ENCODE measurements around the gene NUP54. TPM values are rescaled to one million over a fixed set of nuclear protein-coding genes. Genes with fewer than 3 reads are reported as not detected.

Gene NUP54
- total and polyA plus RNA-seq, 4 donors: 19.8 to 57.6 (median 28.3) TPM

GRCh38 chr4:76179398-76180318, 31.5 kb upstream of the NUP54 start:
- Histone ChIP-seq H3K9me3 (ENCODE audit: control insufficient read depth in 4 of 4, insufficient read depth in 3 of 4, low read length in 3 of 4) (no peaks in the 10 kb centered on the region), H3K27ac (ENCODE audit: low read depth in 1 of 2, low read length in 1 of 2) (no peak overlapping the region), H3K9ac (ENCODE audit: insufficient read depth in 1 of 2, low read length in 2 of 2) (no peak overlapping the region), H3K36me3 (ENCODE audit: control insufficient read depth in 4 of 4, insufficient read depth in 4 of 4, low read length in 4 of 4) (peaks cover 7 to 32% (median 13%) of the 10 kb centered on the region in 4 donors), H3K4me3 (no peak overlapping the region), H3K27me3 (ENCODE audit: control insufficient read depth in 3 of 3, insufficient read depth in 3 of 3, low read length in 2 of 3) (no peaks in the 10 kb centered on the region), H3K4me1 (ENCODE audit: control insufficient read depth in 5 of 5, insufficient read depth in 5 of 5, low read length in 5 of 5) (no peaks in the 10 kb centered on the region)
- DNase-seq (peak; percentile 80 to 88 (median 81)), ATAC-seq (ENCODE audit: insufficient read depth, low FRiP score) (peak; percentile 84)
- WGBS, 2 donors: 61 to 63% methylated on average over 11 of the region's 11 CpGs
- TF ChIP-seq CTCF (IDR thresholded peaks at IDR 0.05; ENCODE audit: control extremely low read depth, extremely low read depth): peak; percentile 73

DNA sequence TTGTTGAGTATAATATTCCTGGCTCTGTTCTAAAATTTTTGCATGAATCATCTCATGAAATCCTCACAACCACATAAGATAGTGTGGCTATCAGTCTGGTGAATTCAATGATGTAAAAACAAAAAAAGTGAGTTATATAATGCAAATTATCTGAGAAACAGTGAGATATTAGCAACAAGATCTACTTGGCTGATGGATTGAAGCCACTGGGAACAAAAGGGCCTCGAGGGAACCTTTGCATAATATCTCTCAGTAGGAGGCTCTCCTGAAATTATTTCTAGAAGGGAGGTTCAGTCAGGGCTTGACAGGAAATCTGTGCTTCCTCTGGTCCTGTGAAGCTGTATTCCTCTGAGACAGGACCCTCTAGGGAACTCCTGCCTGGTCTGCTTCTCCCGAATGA, 30.1 kb upstream of the NUP54 start:
- H3K36me3 ChIP-seq (ENCODE audit: control insufficient read depth in 4 of 4, insufficient read depth in 4 of 4, low read length in 4 of 4): peaks cover 13 to 45% (median 22%) of the 10 kb centered on the region in 4 donors
- ATAC-seq (ENCODE audit: insufficient read depth, low FRiP score) (no peak), DNase-seq (no peak)
- no peak overlapping the region for H3K9ac ChIP-seq (ENCODE audit: insufficient read depth in 1 of 2, low read length in 2 of 2)
- no peaks in the 10 kb centered on the region for H3K4me1 ChIP-seq (ENCODE audit: control insufficient read depth in 5 of 5, insufficient read depth in 5 of 5, low read length in 5 of 5)
- no peak overlapping the region for H3K4me3 ChIP-seq
- no peak overlapping the region for H3K27ac ChIP-seq (ENCODE audit: low read depth in 1 of 2, low read length in 1 of 2)
- 48 to 63% methylated on average over 2 of the region's 2 CpGs for WGBS, 2 donors
- no peaks in the 10 kb centered on the region for H3K9me3 ChIP-seq (ENCODE audit: control insufficient read depth in 4 of 4, insufficient read depth in 3 of 4, low read length in 3 of 4)
- H3K27me3 ChIP-seq (ENCODE audit: control insufficient read depth in 3 of 3, insufficient read depth in 3 of 3, low read length in 2 of 3): no peaks in the 10 kb centered on the region
- no peak for TF ChIP-seq CTCF (IDR thresholded peaks at IDR 0.05; ENCODE audit: control extremely low read depth, extremely low read depth)

- Histone ChIP-seq H3K4me3 (no peak overlapping the region), H3K4me1 (ENCODE audit: control insufficient read depth in 5 of 5, insufficient read depth in 5 of 5, low read length in 5 of 5) (no peaks in the 10 kb centered on the region), H3K27me3 (ENCODE audit: control insufficient read depth in 3 of 3, insufficient read depth in 3 of 3, low read length in 2 of 3) (no peaks in the 10 kb centered on the region), H3K9me3 (ENCODE audit: control insufficient read depth in 4 of 4, insufficient read depth in 3 of 4, low read length in 3 of 4) (no peaks in the 10 kb centered on the region), H3K9ac (ENCODE audit: insufficient read depth in 1 of 2, low read length in 2 of 2) (no peak overlapping the region), H3K36me3 (ENCODE audit: control insufficient read depth in 4 of 4, insufficient read depth in 4 of 4, low read length in 4 of 4) (peaks cover 13 to 50% (median 27%) of the 10 kb centered on the region in 4 donors), H3K27ac (ENCODE audit: low read depth in 1 of 2, low read length in 1 of 2) (no peak overlapping the region)
- no peak for TF ChIP-seq CTCF (IDR thresholded peaks at IDR 0.05; ENCODE audit: control extremely low read depth, extremely low read depth)
- ATAC-seq (ENCODE audit: insufficient read depth, low FRiP score): no peak
- no peak for DNase-seq
These were observed 29.5 kb upstream of the NUP54 start for GRCh38 chr4:76177709-76178108.
